ENCODE data around the gene BABAM2. TPM values are rescaled to one million over a fixed set of nuclear protein-coding genes. Genes with fewer than 3 reads are reported as not detected.

The BABAM2 gene
- total and polyA plus RNA-seq, 7 donors = 22.9 to 52.3 (median 25.2) TPM

DNA sequence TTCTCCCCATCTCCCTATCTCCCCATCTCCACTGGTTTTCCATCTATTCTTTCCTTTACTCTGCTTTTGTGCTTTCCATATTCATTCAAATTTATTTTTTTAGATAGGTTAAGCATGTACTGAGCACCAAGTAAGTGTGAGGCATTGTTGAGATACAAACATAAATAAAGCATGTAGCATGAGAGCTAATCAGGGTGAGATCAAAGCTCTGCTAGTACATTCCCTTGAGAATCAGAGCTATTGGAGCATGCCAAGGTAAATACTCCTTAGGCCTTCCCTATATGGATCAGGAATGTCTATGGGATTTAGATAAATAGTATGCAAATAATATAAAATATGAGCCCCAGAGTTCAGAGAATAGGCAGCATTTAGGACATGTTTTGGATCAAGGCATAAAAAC, 25.3 kb downstream of the BABAM2 start:
- H3K36me3 ChIP-seq = no peaks in the 10 kb centered on the region
- H3K27ac ChIP-seq = peak overlapping the region; percentile 75 to 83 (median 81)
- peaks cover 0 to 36% (median 33%) of the 10 kb centered on the region in 4 donors for H3K4me1 ChIP-seq
- no peak overlapping the region for H3K4me3 ChIP-seq
- DNase-seq = no peak
- TF ChIP-seq, protein P1, sequence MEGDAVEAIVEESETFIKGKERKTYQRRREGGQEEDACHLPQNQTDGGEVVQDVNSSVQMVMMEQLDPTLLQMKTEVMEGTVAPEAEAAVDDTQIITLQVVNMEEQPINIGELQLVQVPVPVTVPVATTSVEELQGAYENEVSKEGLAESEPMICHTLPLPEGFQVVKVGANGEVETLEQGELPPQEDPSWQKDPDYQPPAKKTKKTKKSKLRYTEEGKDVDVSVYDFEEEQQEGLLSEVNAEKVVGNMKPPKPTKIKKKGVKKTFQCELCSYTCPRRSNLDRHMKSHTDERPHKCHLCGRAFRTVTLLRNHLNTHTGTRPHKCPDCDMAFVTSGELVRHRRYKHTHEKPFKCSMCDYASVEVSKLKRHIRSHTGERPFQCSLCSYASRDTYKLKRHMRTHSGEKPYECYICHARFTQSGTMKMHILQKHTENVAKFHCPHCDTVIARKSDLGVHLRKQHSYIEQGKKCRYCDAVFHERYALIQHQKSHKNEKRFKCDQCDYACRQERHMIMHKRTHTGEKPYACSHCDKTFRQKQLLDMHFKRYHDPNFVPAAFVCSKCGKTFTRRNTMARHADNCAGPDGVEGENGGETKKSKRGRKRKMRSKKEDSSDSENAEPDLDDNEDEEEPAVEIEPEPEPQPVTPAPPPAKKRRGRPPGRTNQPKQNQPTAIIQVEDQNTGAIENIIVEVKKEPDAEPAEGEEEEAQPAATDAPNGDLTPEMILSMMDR (IDR thresholded peaks at IDR 0.05) = no peak
- TF ChIP-seq EP300 (IDR thresholded peaks at IDR 0.05) (no peak), POLR2A (IDR thresholded peaks at IDR 0.05) (no peak), POLR2AphosphoS5 (IDR thresholded peaks at IDR 0.05) (no peak)
- intact Hi-C loops (cut with DNase I) = loop anchor here (2.0 kb wide), 2 partner anchors 25 to 475 kb away; partner anchors contain the start of genes BABAM2 and RBKS
- no peaks in the 10 kb centered on the region for H3K9me3 ChIP-seq
- no peaks in the 10 kb centered on the region for H3K27me3 ChIP-seq

- intact Hi-C loops (cut with DNase I) = no loop called here
- TF ChIP-seq POLR2A (IDR thresholded peaks at IDR 0.05) = no peak
- Histone ChIP-seq H3K4me1 (peaks cover 0 to 36% (median 33%) of the 10 kb centered on the region in 4 donors), H3K9me3 (no peaks in the 10 kb centered on the region), H3K27me3 (no peaks in the 10 kb centered on the region), H3K36me3 (no peaks in the 10 kb centered on the region), H3K27ac (peak overlapping the region; percentile 75 to 83 (median 81)), H3K4me3 (no peak overlapping the region)
- WGBS, 2 donors = 88 to 91% methylated on average over 1 of the region's 1 CpG
- no peak for DNase-seq
These were observed 25.9 kb downstream of the BABAM2 start for GRCh38 chr2:27916293-27916995.

DNA sequence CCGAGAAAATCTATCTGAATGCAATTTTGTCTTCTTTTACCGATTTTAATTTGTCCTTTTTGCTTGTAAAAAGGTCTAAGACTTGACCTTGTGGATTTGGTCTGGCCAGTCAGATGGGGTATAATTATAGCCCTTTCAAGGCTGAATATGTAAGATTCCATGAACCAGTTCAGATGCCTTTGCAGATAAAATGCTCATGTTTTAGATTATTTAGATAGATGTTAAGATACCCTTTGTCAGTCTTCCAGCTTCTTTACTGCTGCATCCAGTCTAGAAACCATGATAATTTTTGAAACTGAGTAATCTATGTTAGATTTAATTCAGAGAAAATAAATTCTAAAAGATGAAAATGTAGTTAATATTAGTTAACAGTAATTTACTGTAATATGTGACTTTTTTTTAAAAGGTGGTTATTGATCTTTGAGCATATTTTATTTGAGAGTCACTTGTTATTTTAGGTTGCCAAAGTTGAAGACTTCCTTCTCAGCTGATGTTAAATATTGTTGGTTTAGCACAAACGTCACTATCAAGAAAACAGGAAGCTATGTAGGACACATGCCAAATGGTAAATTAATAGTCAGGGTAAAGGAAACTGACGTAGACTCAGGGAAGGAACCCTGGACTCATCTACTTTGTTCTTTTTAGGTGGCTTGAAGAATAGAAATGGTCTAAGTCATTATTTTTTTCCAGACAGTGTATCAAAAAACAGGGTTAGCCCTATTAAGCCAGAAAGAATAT, 29.8 kb downstream of the BABAM2 start:
- Histone ChIP-seq H3K27ac (peak overlapping the region in 2 of 4 donors; percentile 10 to 33), H3K9me3 (no peaks in the 10 kb centered on the region), H3K27me3 (no peaks in the 10 kb centered on the region), H3K4me3 (no peak overlapping the region), H3K36me3 (no peaks in the 10 kb centered on the region), H3K4me1 (peaks cover 0 to 21% (median 19%) of the 10 kb centered on the region in 4 donors)
- WGBS, 2 donors = 24 to 30% methylated on average over 4 of the region's 4 CpGs
- DNase-seq = no peak
- peak in 1 of 4 donors; percentile 28 for TF ChIP-seq EP300 (IDR thresholded peaks at IDR 0.05)
- TF ChIP-seq, protein P1 (IDR thresholded peaks at IDR 0.05) = no peak
- TF ChIP-seq POLR2AphosphoS5 (IDR thresholded peaks at IDR 0.05) = peak in 1 of 4 donors; percentile 61
- no peak for TF ChIP-seq POLR2A (IDR thresholded peaks at IDR 0.05)
- intact Hi-C loops (cut with DNase I) = no loop called here

- Histone ChIP-seq H3K27me3 (no peaks in the 10 kb centered on the region), H3K4me1 (peaks cover 0 to 10% (median 8%) of the 10 kb centered on the region in 4 donors)
- WGBS, 2 donors = 95 to 97% methylated on average over 2 of the region's 2 CpGs
These were observed 30.9 kb downstream of the BABAM2 start for GRCh38 chr2:27921424-27921823.

DNA sequence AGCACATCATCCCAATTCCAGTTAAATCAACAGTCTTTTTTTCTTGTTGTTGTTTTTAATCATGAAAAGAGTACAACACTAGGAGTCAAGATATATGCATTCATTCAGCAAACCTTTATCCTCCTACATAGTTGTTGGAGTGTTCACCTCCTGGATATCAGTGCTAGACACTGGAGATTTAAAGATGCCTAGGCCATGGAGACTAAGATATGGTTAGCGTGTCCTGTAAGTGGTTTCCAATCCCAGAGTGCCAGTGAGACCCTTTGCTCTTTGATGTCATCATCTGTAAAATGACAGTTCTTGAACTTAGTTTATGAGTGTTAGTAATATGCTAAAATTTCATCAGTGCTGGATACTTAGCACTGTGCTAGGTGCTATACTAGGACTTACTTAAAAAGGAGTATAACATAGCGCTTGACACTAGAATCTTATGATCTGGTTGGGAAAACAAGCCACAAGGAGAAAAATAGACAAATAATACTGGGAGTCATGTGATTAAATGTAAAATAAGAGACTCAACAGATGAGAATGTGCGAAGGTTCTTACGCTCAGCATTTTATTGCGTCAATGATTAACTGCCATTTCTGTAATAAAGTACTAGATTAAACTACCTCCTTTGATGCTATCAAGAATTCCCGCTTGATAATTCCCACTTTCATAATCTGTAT, 31.5 kb downstream of the BABAM2 start:
- TF ChIP-seq POLR2A (IDR thresholded peaks at IDR 0.05) (no peak), POLR2AphosphoS5 (IDR thresholded peaks at IDR 0.05) (no peak), EP300 (IDR thresholded peaks at IDR 0.05) (no peak)
- TF ChIP-seq, protein P1 (IDR thresholded peaks at IDR 0.05) = no peak
- H3K4me1 ChIP-seq = peaks cover 0 to 4% (median 4%) of the 10 kb centered on the region in 4 donors
- no peaks in the 10 kb centered on the region for H3K27me3 ChIP-seq
- no peaks in the 10 kb centered on the region for H3K9me3 ChIP-seq
- WGBS, 2 donors = 21 to 76% methylated on average over 6 of the region's 6 CpGs
- intact Hi-C loops (cut with DNase I) = no loop called here
- H3K36me3 ChIP-seq = no peaks in the 10 kb centered on the region
- no peak overlapping the region for H3K27ac ChIP-seq
- DNase-seq = no peak
- no peak overlapping the region for H3K4me3 ChIP-seq

More at GRCh38 chr2:27921424-27921823, 30.9 kb downstream of the BABAM2 start:
- Histone ChIP-seq H3K27ac (no peak overlapping the region), H3K4me3 (no peak overlapping the region), H3K36me3 (no peaks in the 10 kb centered on the region), H3K9me3 (no peaks in the 10 kb centered on the region)
- intact Hi-C loops (cut with DNase I) = no loop called here
- no peak for DNase-seq
- no peak for TF ChIP-seq POLR2AphosphoS5 (IDR thresholded peaks at IDR 0.05)

Data from sigmoid colon (tissue), 7 donors.